HG03139 (cell line): ENCODE results near the gene UBE2E2.
"Not testable (repeated sequence)": the region's sequence is repeated elsewhere in the genome, so short reads cannot be mapped to it uniquely, and the experiment has no call there.

ENCODE experiments used
- ATAC-seq: cut with Tn5 transposase; IDR thresholded peaks from one replicate; pipeline ENCODE4 v1.9.1; 2021; ENCODE audit not compliant: unreplicated experiment

The UBE2E2 gene

GRCh38 chr3:23320586-23321570, 117.8 kb downstream of the UBE2E2 start:
- no peak for ATAC-seq

- ATAC-seq = no peak
Observed at GRCh38 chr3:23324745-23325144, 121.6 kb downstream of the UBE2E2 start.

- ATAC-seq = no peak
Observed at GRCh38 chr3:23325466-23326065, 122.4 kb downstream of the UBE2E2 start.

GRCh38 chr3:23329471-23330105, 126.5 kb downstream of the UBE2E2 start:
- ATAC-seq = no peak

GRCh38 chr3:23330568-23330967, 127.4 kb downstream of the UBE2E2 start:
- ATAC-seq = no peak

- no peak for ATAC-seq
Observed at GRCh38 chr3:23331141-23331935, 128.2 kb downstream of the UBE2E2 start.

GRCh38 chr3:23333633-23334032, 130.5 kb downstream of the UBE2E2 start:
- ATAC-seq = no peak

GRCh38 chr3:23336853-23337252, 133.7 kb downstream of the UBE2E2 start:
- not testable (repeated sequence) for ATAC-seq

- peak; percentile 72 for ATAC-seq
Observed at GRCh38 chr3:23341147-23341838, 138.2 kb downstream of the UBE2E2 start.

- ATAC-seq = no peak
Observed at GRCh38 chr3:23342343-23342742, 139.2 kb downstream of the UBE2E2 start.

GRCh38 chr3:23343509-23343908, 140.4 kb downstream of the UBE2E2 start:
- no peak for ATAC-seq

GRCh38 chr3:23344886-23345285, 141.8 kb downstream of the UBE2E2 start:
- no peak for ATAC-seq

- ATAC-seq = not testable (repeated sequence)
Observed at GRCh38 chr3:23349444-23349843, 146.3 kb downstream of the UBE2E2 start.

GRCh38 chr3:23356169-23356568, 153.0 kb downstream of the UBE2E2 start:
- ATAC-seq = no peak

- ATAC-seq = no peak
Observed at GRCh38 chr3:23356923-23357322, 153.8 kb downstream of the UBE2E2 start.

GRCh38 chr3:23359116-23359515, 156.0 kb downstream of the UBE2E2 start:
- ATAC-seq = no peak

- no peak for ATAC-seq
Observed at GRCh38 chr3:23365066-23365465, 161.9 kb downstream of the UBE2E2 start.

- no peak for ATAC-seq
Observed at GRCh38 chr3:23368731-23369130, 165.6 kb downstream of the UBE2E2 start.

GRCh38 chr3:23372285-23372684, 169.2 kb downstream of the UBE2E2 start:
- ATAC-seq = no peak

GRCh38 chr3:23376516-23377248, 173.6 kb downstream of the UBE2E2 start:
- no peak for ATAC-seq
